CD4-positive, alpha-beta T cell treated with Interferon gamma for 1 hour (primary cell): ENCODE measurements around the gene PTCH2.
"Not testable (repeated sequence)": the region's sequence is repeated elsewhere in the genome, so short reads cannot be mapped to it uniquely, and the experiment has no call there.

ENCODE experiments used
- DNase-seq: peaks from one replicate; pipeline ENCODE4 v3.0.0-alpha.2; 2020

Gene PTCH2

GRCh38 chr1:44842862-44843655 lies at the start of gene PTCH2:
PTCH2 (minus strand) TSS chr1:44843253; CDS start chr1:44842932, 321 bp downstream.
- DNase-seq = no peak

DNA sequence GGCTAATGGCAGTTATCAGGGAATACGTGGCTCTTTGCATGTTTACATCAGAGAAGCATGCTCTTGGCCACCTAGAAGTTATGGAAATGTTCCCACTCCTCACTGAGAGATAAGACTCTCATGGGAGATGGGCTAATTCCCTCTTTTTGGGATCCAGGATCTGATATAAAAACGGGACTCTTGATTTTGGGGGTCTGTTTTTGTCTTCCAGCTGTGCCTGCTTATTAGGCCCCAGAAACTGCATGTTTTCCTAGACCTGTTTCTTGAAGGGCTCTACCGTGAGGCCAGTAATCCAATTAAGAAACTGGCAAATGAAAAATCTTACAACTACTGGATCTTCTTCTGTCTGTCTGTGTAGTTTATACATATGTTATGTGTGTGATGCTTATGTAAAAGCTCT lies 47.0 kb upstream of the PTCH2 start:
- DNase-seq = no peak

DNA sequence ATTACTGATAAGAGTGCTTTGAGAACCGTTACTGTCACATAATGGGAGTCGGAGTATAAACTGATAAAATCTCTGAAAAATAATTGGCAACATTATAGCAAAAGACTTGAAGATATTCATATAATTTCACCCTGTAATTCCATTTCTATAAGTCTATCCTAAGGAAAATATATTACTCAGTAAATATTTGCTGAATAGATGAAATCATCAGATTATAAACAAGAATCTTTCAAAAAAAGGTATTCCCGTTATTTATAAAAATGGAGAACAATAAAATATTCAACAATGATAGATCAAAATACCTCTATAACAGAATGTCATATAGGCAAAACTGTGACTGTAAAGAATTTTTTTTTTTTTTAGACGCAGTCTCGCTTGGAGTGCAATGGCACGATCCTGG lies 42.4 kb upstream of the PTCH2 start:
- DNase-seq = no peak

- DNase-seq = no peak
Observed at GRCh38 chr1:44884746-44885145, 41.7 kb upstream of the PTCH2 start.

DNA sequence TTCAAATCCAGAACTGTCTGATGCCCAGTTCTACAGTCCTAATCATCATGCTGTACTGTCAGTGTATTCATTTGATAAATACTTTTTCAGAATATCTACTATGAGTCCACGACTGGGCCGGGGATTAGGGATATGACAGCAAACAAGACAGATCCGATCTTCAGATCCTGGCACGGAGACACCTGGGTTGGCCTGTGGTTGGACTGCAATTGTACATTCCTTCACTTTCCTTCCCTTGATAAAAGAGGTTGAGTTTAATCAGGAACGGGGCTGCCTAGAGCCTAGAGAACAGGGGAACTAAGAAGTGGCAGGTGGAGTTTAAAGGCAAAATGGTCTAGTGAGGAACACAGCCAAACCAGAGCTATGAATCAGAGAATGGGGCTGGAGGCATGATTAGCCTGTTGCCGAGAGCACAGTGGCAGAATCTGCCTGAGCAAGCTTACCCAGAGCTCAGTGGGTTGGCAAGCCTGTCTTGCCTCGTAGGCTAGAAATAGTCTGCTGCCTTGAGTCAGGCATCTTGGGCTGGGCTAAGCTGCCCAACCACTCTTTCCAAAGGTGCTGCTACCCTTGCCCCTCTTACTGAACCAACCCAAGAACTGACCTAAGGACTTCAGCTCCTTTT lies 38.1 kb upstream of the PTCH2 start:
- no peak for DNase-seq

GRCh38 chr1:44874155-44874554 lies 31.1 kb upstream of the PTCH2 start:
- no peak for DNase-seq

- DNase-seq = no peak
Observed at GRCh38 chr1:44870096-44870495, 27.0 kb upstream of the PTCH2 start.

DNA sequence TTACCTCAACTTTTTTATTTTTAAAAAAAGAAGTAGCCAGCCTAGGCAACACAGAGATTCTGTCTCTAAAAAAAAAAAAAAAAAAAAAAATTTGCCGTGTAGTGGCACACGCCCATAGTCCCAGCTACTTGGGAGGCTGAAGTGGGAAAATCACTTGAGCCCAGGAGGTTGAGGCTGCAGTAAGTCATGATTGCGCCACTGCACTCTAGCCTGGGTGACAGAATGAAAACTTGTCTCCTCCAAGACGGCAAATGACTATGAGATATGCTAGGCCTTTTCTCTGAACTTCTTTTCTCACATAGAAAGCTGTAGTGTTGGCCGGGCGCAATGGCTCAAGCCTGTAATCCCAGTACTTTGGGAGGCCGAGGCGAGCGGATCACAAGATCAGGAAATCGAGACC lies 24.7 kb upstream of the PTCH2 start:
- no peak for DNase-seq

DNA sequence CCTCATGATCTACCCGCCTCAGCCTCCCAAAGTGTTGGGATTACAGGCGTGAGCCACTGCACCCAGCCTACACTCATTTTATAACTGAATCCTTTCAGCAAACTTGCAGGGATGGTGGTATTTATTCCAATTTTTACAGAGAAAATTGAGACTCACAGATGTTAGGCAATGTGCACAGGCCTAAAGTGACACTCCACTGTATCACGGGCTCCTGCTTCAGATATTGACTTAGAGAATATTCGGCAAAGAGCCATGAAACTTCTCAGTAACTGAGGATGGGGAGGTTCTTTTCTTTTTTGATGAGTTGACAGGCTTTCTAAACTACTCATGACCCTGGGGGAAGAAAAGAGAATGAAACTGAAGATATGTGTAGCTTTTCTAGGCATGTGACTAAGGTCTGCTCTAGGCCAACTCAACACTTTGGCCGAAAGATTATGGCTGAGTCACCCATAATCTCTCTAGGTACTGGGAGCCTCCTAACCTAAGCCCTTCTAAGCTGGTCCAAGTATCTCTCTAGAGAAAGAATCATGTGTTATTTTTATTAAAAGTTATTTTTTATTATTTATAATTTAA lies 19.9 kb upstream of the PTCH2 start:
- DNase-seq = no peak

DNA sequence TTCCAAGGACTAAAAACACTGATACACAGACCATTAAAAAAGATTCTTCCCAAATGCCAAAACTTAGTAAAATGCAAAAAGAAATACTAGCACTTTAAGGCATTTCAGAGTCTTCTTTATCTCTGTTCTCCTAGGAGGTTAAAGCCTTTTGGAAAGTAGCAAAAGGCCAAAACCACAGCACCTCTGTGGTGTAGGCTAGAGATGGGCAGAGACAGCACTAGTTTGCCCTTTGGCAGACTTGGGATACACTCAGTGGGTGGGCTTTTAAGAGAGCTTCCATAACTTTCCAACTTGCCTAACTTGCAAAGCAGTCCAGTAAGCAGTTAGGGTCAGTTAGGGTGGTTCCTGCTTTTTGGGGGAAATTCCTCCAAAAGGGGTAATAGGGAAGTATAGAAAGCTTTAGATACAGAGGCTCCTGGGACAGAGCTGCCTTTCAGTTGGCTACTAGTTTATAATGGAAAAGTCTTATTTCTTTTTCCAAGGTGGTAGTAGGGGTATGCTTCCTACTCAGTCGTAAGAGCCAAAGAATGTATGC lies 17.9 kb upstream of the PTCH2 start:
- DNase-seq = no peak

GRCh38 chr1:44860331-44860730 lies 17.3 kb upstream of the PTCH2 start:
- DNase-seq = no peak

DNA sequence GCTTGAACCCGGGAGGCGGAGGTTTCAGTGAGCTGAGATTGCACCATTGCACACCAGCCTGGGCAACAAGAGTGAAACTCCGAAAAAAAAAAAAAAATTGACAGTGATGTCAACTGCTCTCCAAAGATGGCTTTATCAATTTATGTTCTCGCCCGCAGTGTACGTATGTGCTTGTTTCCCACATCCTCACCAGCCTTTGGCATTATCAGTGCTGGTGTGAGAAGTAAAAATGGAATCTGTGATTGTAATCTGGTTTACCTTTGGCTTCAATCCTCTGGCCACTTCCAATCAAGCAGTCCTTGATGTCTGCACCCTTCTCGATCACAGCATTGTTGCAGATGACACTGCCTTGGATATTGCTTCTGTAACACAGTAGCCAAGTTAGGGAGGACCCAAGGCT lies 14.4 kb upstream of the PTCH2 start:
- DNase-seq = no peak

DNA sequence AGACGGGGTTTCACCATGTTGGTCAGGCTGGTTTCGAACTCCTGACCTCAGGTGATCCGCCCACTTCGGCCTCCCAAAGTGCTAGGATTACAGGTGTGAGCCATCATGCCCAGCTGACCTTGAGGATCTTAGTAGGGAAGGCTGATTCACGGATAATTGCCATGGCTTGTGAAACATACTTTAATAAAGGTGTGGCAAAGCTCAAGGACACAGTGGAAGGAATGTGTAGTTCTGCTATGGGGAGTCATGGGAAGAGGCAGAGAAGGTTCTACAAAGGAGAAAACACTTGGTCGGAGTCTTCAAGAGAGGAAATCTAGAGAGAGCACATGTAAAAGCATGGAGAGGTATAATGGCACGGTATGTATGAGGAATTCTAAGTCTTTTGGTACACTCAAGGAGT lies 12.7 kb upstream of the PTCH2 start:
- no peak for DNase-seq

DNA sequence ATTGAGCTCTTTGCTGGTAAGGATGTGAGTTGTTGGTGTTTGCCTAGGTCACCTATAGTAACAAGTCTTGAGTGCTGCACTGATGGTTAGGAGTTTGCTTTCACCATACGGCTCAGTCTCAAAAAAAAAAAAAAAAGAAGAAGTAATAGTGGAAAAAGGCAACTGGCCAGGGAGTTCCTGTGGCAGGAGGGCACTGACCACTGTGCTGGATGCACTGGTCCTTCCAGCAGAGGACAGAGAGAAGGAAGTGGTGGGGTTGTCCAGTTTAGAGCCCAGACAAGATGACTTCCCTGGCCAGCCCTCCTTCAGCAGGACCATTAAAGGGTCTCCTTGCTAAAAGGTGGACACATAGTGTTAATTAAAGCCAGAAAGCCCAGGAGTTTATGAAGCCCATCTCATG lies 11.9 kb upstream of the PTCH2 start:
- DNase-seq = no peak

- DNase-seq = no peak
Observed at GRCh38 chr1:44853201-44853600, 10.1 kb upstream of the PTCH2 start.

DNA sequence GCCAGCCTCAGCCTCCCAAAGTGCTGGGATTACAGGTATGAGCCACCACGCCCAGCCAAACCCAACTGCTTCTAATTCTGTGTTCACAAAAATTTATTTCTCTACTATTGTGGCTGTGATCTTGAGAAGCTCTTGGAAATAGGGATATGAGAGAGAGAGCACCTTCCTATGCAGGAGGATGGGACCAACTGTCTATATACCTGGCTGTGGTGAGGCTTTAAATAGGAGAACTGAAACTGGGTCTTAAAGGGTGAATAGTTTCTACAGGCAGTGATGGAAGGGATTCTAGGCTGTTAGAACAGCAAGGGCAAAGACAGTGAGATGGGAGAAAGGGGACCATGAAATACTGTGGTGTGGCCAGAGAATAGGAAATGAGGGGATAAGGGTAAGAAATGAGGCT lies 8.3 kb upstream of the PTCH2 start:
- DNase-seq = no peak

GRCh38 chr1:44849575-44850132 lies 6.6 kb upstream of the PTCH2 start:
- no peak for DNase-seq

DNA sequence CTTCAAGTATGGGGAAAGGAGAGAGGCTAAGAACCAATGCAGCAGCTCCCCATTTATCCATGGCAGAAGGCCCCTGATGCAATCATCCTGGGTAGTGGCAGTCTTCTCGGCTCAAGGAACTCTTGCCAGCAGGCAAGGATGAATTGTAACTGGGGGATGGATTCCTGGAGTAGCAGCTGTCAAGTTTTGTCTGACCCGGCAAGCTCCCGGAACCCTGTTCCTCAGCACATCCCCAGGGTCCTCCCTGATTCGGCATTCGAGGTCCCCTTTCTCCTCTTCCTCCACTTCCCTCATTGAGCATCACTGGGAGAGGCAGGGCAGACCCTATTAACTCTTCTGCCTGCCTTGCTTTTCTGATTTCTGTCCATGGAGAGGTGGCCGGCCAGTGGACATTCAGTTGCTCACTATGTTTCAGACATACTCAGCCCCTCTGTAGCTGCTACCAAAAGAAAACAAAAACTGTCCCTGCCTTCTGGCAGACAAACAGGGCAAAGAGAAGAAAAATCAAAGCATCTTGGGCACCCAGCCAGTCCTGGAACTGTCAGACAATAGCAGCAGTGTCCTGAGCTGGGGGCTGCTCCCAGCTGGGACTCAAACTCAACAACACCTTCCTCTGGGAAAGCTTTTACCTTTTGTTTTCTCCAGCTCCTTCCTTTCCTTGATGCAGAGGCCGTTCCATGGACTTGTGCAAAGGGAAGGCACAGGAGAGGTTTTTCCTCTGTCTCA lies 5.6 kb upstream of the PTCH2 start:
- no peak for DNase-seq

DNA sequence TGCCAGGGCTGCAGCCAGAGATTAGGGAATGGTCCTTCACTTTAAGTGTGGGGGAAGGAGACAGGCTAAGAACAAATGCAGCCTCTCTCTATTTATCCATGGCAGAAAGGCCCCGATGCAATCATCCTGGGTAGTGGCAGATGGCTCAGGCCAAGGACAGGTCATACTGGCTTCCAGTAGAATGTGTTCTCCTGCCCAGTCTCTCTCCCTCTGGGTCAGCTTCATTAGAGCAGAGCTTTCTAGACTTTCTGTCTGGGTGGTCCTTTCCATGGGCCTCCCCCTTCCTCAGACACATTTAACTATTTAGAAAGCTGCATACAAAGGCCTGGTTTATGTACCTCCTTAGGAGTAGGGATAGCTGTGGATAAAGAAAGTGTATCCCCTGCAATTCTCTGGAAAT lies 4.8 kb upstream of the PTCH2 start:
- DNase-seq = no peak

GRCh38 chr1:44846985-44847384 lies 3.9 kb upstream of the PTCH2 start:
- no peak for DNase-seq

- no peak for DNase-seq
Observed at GRCh38 chr1:44842486-44842861, 579 bp downstream of the PTCH2 start.

GRCh38 chr1:44839576-44839975 lies 3.5 kb downstream of the PTCH2 start:
- DNase-seq = no peak

GRCh38 chr1:44838294-44838693 lies 4.8 kb downstream of the PTCH2 start:
- DNase-seq = not testable (repeated sequence)
